ENCODE data around the gene GPC3.

The GPC3 gene

DNA sequence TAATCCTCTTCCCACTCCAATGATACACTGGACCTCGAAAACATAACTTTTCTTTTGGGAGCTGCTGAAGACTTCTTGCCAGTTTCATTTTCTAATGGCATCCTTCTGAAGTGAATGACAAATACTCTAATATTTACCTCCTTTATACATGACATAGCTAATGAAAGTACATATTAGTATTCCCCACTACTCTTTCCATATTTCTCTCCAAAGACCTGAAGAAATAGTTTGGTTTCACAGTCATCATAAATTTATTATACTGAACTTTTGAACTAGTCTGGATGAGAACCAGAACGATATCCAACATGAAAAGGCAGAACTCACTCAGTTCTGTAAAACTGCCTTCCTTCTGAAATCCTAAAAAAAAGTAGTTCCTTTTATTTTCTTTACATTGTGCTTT lies 139.1 kb downstream of the GPC3 start:
- Histone ChIP-seq H3K36me3 (ENCODE audit: control insufficient read depth, low read length) (no peaks in the 10 kb centered on the region), H3K27ac (ENCODE audit: low read depth, low read length) (no peak overlapping the region), H3K27me3 (ENCODE audit: control insufficient read depth, low read length) (no peaks in the 10 kb centered on the region), H3K4me1 (ENCODE audit: control insufficient read depth, low read length) (peaks cover 49% of the 10 kb centered on the region), H4K20me1 (ENCODE audit: control insufficient read depth, insufficient read depth, low read depth, low read length) (no peaks in the 10 kb centered on the region), H3K4me3 (ENCODE audit: low read length) (no peak overlapping the region), H3K9me3 (ENCODE audit: control insufficient read depth, insufficient read depth, low read length) (no peaks in the 10 kb centered on the region), H3F3A (ENCODE audit: control insufficient read depth, insufficient read depth) (no peaks in the 10 kb centered on the region), H3K4me2 (ENCODE audit: low read length) (no peak overlapping the region), H3K9me2 (replicated peaks; ENCODE audit: control insufficient read depth, low read length) (no peaks in the 10 kb centered on the region), H3K79me2 (ENCODE audit: control insufficient read depth, low read length) (no peaks in the 10 kb centered on the region)
- no peak for TF ChIP-seq EZH2phosphoT487 (IDR thresholded peaks at IDR 0.05; ENCODE audit: borderline replicate concordance, low read length)
- TF ChIP-seq, protein P1, sequence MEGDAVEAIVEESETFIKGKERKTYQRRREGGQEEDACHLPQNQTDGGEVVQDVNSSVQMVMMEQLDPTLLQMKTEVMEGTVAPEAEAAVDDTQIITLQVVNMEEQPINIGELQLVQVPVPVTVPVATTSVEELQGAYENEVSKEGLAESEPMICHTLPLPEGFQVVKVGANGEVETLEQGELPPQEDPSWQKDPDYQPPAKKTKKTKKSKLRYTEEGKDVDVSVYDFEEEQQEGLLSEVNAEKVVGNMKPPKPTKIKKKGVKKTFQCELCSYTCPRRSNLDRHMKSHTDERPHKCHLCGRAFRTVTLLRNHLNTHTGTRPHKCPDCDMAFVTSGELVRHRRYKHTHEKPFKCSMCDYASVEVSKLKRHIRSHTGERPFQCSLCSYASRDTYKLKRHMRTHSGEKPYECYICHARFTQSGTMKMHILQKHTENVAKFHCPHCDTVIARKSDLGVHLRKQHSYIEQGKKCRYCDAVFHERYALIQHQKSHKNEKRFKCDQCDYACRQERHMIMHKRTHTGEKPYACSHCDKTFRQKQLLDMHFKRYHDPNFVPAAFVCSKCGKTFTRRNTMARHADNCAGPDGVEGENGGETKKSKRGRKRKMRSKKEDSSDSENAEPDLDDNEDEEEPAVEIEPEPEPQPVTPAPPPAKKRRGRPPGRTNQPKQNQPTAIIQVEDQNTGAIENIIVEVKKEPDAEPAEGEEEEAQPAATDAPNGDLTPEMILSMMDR (IDR thresholded peaks at IDR 0.05; ENCODE audit: low read depth, low read length, poor library complexity, severe bottlenecking), result no peak

- Histone ChIP-seq H3K27ac (ENCODE audit: low read depth, low read length) (peak overlapping the region; percentile 85), H3K4me3 (ENCODE audit: low read length) (peak overlapping the region; percentile 32), H3K79me2 (ENCODE audit: control insufficient read depth, low read length) (no peaks in the 10 kb centered on the region), H3K9me3 (ENCODE audit: control insufficient read depth, insufficient read depth, low read length) (no peaks in the 10 kb centered on the region), H3F3A (ENCODE audit: control insufficient read depth, insufficient read depth) (no peaks in the 10 kb centered on the region), H3K9me2 (replicated peaks; ENCODE audit: control insufficient read depth, low read length) (no peaks in the 10 kb centered on the region), H3K4me2 (ENCODE audit: low read length) (peak overlapping the region; percentile 45), H3K36me3 (ENCODE audit: control insufficient read depth, low read length) (no peaks in the 10 kb centered on the region), H3K4me1 (ENCODE audit: control insufficient read depth, low read length) (peaks cover 33% of the 10 kb centered on the region), H4K20me1 (ENCODE audit: control insufficient read depth, insufficient read depth, low read depth, low read length) (no peaks in the 10 kb centered on the region), H3K27me3 (ENCODE audit: control insufficient read depth, low read length) (no peaks in the 10 kb centered on the region)
- TF ChIP-seq, protein P1 (IDR thresholded peaks at IDR 0.05; ENCODE audit: low read depth, low read length, poor library complexity, severe bottlenecking), result no peak
- TF ChIP-seq EZH2phosphoT487 (IDR thresholded peaks at IDR 0.05; ENCODE audit: borderline replicate concordance, low read length), result no peak
These were observed 145.0 kb downstream of the GPC3 start for GRCh38 chrX:133840415-133840814.

GRCh38 chrX:133838761-133839676 lies 146.4 kb downstream of the GPC3 start:
- Histone ChIP-seq H3K4me2 (ENCODE audit: low read length) (no peak overlapping the region), H3K27me3 (ENCODE audit: control insufficient read depth, low read length) (no peaks in the 10 kb centered on the region), H3K79me2 (ENCODE audit: control insufficient read depth, low read length) (no peaks in the 10 kb centered on the region), H3F3A (ENCODE audit: control insufficient read depth, insufficient read depth) (no peaks in the 10 kb centered on the region), H3K4me1 (ENCODE audit: control insufficient read depth, low read length) (peaks cover 19% of the 10 kb centered on the region), H3K36me3 (ENCODE audit: control insufficient read depth, low read length) (no peaks in the 10 kb centered on the region), H3K27ac (ENCODE audit: low read depth, low read length) (peak overlapping the region; percentile 85), H3K4me3 (ENCODE audit: low read length) (no peak overlapping the region), H4K20me1 (ENCODE audit: control insufficient read depth, insufficient read depth, low read depth, low read length) (no peaks in the 10 kb centered on the region), H3K9me3 (ENCODE audit: control insufficient read depth, insufficient read depth, low read length) (no peaks in the 10 kb centered on the region), H3K9me2 (replicated peaks; ENCODE audit: control insufficient read depth, low read length) (no peaks in the 10 kb centered on the region)
- TF ChIP-seq, protein P1 (IDR thresholded peaks at IDR 0.05; ENCODE audit: low read depth, low read length, poor library complexity, severe bottlenecking), result peak; percentile 54
- TF ChIP-seq EZH2phosphoT487 (IDR thresholded peaks at IDR 0.05; ENCODE audit: borderline replicate concordance, low read length), result no peak

Data from DOHH2 (cell line).